BJ (cell line): Measurements from ENCODE around the gene ARHGAP45. TPM values are rescaled to one million over a fixed set of nuclear protein-coding genes. Genes with fewer than 3 reads are reported as not detected.
A peak's percentile ranks its signal among the peaks of the same experiment; 100 is the strongest.

ENCODE experiments used
- CTCF ChIA-PET: fragments of 350-600 bp; formaldehyde crosslinking; extraction: SDS; loops from one replicate; lab custom pipeline; 2021; ENCODE audit warnings: antibody characterized with exemption, inconsistent platforms; lab: Yijun Ruan, JAX
- POLR2A ChIA-PET: fragments of 300-600 bp; sonication (Branson Sonifier 250); formaldehyde crosslinking; extraction: SDS; loops from one replicate; lab custom pipeline; 2021; ENCODE audit warnings: antibody characterized with exemption; lab: Charles Lee
- DNase-seq: peaks from one replicate; pipeline ENCODE4 v3.0.0-alpha.2; 2011; ENCODE audit warnings: low read depth
- H3K27me3 ChIP-seq: 2 replicates; pipeline ENCODE4 v1.6.0; 2011; ENCODE audit warnings: low read length; ENCODE audit not compliant: control insufficient read depth, insufficient read depth
- H3K36me3 ChIP-seq: 2 replicates; pipeline ENCODE4 v1.5.1; 2011; ENCODE audit warnings: low read length; ENCODE audit not compliant: control insufficient read depth, insufficient read depth
- H3K4me3 ChIP-seq: 2 replicates; pipeline ENCODE4 v1.5.1; 2011; ENCODE audit warnings: low read depth, mild to moderate bottlenecking, control low read depth, low read length
- polyA plus RNA-seq: library from polyadenylated mRNA; depleted of rRNA; stranded (reverse); fragments of >200 nt; gene quantifications from 2 replicates; pipeline ENCODE4 v1.2.3, GENCODE V29; 2011
- TF ChIP-seq, protein P1 (sequence below): IDR thresholded peaks from 2 replicates; pipeline ENCODE4 v1.5.1; 2011; ENCODE audit warnings: low read depth, mild to moderate bottlenecking, control low read depth, inconsistent platforms, low read length, moderate library complexity; ENCODE audit not compliant: insufficient read depth

The ARHGAP45 gene
- polyA plus RNA-seq, 1 experiment = 0.13 TPM

DNA sequence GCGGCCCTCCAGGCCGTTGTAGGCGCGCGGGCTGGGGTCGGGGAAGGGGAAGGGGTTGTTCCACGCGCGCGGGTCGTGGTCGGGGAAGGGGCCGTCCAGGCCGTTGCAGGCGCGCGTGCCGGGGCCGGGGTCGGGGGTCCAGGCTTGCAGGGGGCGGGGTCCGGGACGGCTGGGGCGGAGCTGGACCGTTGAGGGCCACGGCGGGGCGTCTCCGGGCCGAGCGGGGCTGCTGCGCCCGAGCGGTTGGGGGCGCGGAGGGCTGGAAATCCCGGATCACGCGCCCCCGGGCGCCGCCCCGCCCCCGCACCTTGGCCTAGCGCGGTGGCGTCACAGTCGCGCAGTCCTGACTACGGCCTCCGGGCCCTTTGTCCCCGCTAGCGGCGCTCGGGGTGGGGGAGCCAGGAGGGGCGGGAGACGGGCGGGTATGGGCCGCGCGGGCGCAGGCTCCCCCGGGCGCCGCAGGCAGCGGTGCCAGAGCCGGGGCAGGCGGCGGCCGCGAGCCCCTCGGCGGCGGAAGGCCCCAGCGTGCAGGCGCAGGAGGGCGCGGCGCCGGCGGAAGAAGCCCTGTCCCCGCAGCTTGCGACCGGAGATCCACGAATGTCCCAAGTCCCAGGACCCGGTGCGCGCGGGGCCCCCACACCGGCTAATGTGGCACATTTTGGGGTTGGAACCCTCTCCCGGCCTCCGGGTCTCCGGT is 37.5 kb downstream of the ARHGAP45 start:
- Histone ChIP-seq H3K36me3 (peaks cover 21% of the 10 kb centered on the region), H3K27me3 (no peaks in the 10 kb centered on the region), H3K4me3 (peak overlapping the region; percentile 80)
- DNase-seq = no peak
- TF ChIP-seq, protein P1, sequence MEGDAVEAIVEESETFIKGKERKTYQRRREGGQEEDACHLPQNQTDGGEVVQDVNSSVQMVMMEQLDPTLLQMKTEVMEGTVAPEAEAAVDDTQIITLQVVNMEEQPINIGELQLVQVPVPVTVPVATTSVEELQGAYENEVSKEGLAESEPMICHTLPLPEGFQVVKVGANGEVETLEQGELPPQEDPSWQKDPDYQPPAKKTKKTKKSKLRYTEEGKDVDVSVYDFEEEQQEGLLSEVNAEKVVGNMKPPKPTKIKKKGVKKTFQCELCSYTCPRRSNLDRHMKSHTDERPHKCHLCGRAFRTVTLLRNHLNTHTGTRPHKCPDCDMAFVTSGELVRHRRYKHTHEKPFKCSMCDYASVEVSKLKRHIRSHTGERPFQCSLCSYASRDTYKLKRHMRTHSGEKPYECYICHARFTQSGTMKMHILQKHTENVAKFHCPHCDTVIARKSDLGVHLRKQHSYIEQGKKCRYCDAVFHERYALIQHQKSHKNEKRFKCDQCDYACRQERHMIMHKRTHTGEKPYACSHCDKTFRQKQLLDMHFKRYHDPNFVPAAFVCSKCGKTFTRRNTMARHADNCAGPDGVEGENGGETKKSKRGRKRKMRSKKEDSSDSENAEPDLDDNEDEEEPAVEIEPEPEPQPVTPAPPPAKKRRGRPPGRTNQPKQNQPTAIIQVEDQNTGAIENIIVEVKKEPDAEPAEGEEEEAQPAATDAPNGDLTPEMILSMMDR = no peak
- ChIA-PET CTCF (interaction anchor here (1.1 to 5.6 kb wide), 3 partner anchors 9 to 140 kb away, joined by 3 to 29 read pairs (median 5); no protein-coding TSS in a partner anchor), POLR2A (interaction anchor here (0.6 to 1.1 kb wide), 2 partner anchors 148 to 164 kb away, joined by 3 to 4 read pairs; partner anchors contain the start of gene CIRBP)

DNA sequence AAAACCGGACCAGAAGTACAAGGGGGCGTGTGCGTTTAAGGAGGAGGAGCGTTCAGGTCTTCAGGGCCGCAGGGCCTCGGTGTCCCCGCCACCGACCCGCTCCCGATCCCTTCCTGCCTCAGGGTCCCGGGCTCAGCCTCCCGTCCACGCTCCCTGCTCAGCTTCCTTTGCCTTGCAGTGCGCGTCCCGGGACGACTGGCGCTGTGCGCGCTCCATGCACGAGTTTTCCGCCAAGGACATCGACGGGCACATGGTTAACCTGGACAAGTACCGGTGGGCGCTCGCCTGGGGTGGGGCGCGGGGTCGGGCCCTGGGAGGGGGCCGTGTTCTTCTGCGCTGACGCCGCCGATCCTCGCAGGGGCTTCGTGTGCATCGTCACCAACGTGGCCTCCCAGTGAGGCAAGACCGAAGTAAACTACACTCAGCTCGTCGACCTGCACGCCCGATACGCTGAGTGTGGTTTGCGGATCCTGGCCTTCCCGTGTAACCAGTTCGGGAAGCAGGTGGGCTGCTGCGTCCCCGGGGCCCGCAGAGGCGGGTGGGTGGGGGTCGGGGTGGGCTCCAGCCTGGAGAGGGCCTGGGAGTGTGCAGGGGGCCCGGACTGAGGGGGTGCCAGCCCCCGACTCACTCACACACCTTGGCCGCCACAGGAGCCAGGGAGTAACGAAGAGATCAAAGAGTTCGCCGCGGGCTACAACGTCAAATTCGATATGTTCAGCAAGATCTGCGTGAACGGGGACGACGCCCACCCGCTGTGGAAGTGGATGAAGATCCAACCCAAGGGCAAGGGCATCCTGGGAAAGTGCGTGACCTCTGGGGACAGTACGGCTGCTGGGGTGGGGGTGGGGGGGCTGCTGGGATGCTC is 38.3 kb downstream of the ARHGAP45 start:
- no peak for DNase-seq
- TF ChIP-seq, protein P1 = no peak
- H3K27me3 ChIP-seq = no peaks in the 10 kb centered on the region
- H3K4me3 ChIP-seq = peak overlapping the region; percentile 80
- H3K36me3 ChIP-seq = peaks cover 27% of the 10 kb centered on the region
- CTCF ChIA-PET = interaction anchor here (0.6 to 5.6 kb wide), 5 partner anchors 8 to 139 kb away, joined by 3 to 29 read pairs (median 3); no protein-coding TSS in a partner anchor
- POLR2A ChIA-PET = no interaction called here

DNA sequence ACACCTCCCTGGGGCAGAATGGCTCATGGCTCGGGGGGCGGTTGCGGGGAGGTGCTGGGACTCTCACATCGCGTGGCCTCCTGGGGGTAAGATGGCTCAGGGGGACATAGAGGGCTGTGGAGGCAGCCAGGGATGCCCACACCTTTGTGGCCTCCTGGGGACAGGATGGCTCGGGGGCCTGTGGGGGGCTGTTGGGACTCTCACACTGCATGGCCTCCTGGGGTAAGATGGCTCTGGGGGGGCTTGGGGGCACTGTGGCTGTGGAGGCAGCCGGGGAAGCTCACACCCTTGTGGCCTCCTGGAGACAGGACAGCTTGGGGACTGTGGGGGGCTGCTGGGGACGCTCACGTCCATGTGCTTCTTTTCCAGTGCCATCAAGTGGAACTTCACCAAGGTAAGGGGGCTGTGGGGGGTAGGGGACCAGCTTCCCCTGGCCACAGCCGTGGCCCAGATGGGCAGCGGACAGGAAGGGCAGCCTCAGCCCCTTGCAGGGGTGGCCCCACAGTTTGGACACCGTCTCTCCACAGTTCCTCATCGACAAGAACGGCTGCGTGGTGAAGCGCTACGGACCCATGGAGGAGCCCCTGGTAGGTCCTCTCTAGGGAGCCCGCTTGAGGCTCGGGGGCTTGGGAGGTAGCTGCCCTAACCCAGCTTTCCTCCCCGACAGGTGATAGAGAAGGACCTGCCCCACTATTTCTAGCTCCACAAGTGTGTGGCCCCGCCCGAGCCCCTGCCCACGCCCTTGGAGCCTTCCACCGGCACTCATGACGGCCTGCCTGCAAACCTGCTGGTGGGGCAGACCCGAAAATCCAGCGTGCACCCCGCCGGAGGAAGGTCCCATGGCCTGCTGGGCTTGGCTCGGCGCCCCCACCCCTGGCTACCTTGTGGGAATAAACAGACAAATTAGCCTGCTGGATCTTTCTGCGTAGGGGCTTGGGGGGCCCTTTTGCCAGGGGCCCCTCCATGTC is 39.2 kb downstream of the ARHGAP45 start:
- CTCF ChIA-PET = interaction anchor here (0.6 to 1.6 kb wide), 4 partner anchors 10 to 65 kb away, joined by 3 read pairs; no protein-coding TSS in a partner anchor

DNA sequence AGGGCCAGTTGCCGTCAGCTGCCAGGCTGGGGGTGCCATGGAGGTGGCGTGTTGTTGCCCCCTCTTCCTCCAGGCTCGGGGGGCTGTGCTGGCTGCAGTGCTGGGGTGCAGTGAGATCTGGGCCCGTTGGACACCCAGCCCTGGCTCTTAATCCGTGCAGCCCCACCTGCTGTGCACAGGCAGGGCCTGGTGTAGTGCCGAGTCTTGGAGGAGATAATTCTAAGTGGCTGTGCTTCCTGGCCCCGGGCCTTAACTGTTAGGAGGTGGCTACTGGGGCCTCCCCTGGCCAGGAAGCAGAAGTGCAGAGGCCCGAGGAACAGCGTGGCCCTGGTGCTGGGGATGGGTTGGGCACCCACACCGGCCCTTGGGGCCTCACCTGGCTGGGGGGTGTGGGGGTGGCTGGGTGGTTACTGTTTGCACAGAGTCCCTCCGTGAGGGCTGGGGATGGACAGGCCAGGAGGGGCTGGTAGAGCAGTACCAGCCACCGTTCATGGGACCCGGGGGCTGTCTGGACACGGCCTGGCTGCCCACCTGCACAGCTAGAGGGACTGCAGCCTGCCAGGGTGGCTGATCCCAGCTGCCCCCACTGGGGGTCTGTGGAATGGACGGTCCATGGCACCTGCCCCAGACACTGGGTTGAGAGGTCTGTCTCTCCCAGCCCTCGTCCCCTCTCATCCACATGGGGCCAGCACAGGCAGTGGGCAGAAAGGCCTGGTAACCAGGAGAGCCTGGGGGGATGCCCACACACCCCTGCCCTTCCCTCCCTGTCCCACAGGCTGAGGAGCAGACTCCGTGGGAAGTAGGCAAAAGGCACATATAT is 40.1 kb downstream of the ARHGAP45 start:
- no peak for DNase-seq
- Histone ChIP-seq H3K36me3 (peaks cover 39% of the 10 kb centered on the region), H3K27me3 (no peaks in the 10 kb centered on the region), H3K4me3 (no peak overlapping the region)
- TF ChIP-seq, protein P1 = peak; percentile 33; the same call in 1 of the 2 replicates
- ChIA-PET POLR2A (no interaction called here), CTCF (interaction anchor here (0.9 to 1.6 kb wide), 2 partner anchors 23 to 64 kb away, joined by 3 read pairs; no protein-coding TSS in a partner anchor)

More for the DNA sequence above, 39.2 kb downstream of the ARHGAP45 start:
- POLR2A ChIA-PET = interaction anchor here (0.6 kb wide), 1 partner anchor 67 kb away, joined by 6 read pairs; no protein-coding TSS in a partner anchor
- Histone ChIP-seq H3K27me3 (no peaks in the 10 kb centered on the region), H3K4me3 (peak overlapping the region; percentile 80), H3K36me3 (peaks cover 35% of the 10 kb centered on the region)
- DNase-seq = no peak
- TF ChIP-seq, protein P1 = no peak
